H1 (cell line): ENCODE measurements around the gene CADM1. TPM values are rescaled to one million over a fixed set of nuclear protein-coding genes. Genes with fewer than 3 reads are reported as not detected.

ENCODE experiments used
- CTCF ChIA-PET: fragments of 300-600 bp; sonication (Branson Sonifier 250); formaldehyde crosslinking; loops from one replicate; lab custom pipeline; 2021; ENCODE audit not compliant: partially characterized antibody; lab: Charles Lee
- POLR2A ChIA-PET: fragments of 300-600 bp; sonication (Branson Sonifier 250); formaldehyde crosslinking; loops from one replicate; lab custom pipeline; 2021; ENCODE audit warnings: inconsistent platforms; ENCODE audit not compliant: partially characterized antibody; lab: Charles Lee
- DNase-seq, 2 experiments: peaks; one replicate each; pipeline versions ENCODE4 v3.0.0 to v3.0.0-alpha.2; 2010 to 2022; ENCODE audit warnings: low spot score in 2 of 2, low read depth in 1 of 2, mixed read lengths in 1 of 2
- FAIRE-seq: peaks from 2 replicates; lab custom pipeline; 2011; peaks lifted over from hg19 to GRCh38; lab: Jason Lieb, UNC
- H2AFZ ChIP-seq: 2 replicates; pipeline ENCODE4 v1.8.1; 2012; ENCODE audit warnings: low read length, inconsistent platforms
- H2AK5ac ChIP-seq: 2 replicates; pipeline ENCODE4 v1.6.1; 2013; ENCODE audit warnings: low read depth, low read length
- H2BK120ac ChIP-seq: replicated peaks from 2 replicates; pipeline ENCODE3; 2013; ENCODE audit warnings: low read depth, low read length, inconsistent platforms
- H2BK12ac ChIP-seq: 2 replicates; pipeline ENCODE4 v1.6.1; 2013; ENCODE audit warnings: low read depth, low read length
- H2BK15ac ChIP-seq: 2 replicates; pipeline ENCODE4 v1.6.1; 2013; ENCODE audit warnings: low read length
- H2BK20ac ChIP-seq: 2 replicates; pipeline ENCODE4 v1.6.1; 2013; ENCODE audit warnings: low read length
- H2BK5ac ChIP-seq: 2 replicates; pipeline ENCODE4 v1.6.1; 2013; ENCODE audit warnings: low read depth, low read length
- H3K14ac ChIP-seq: 2 replicates; pipeline ENCODE4 v1.6.1; 2013; ENCODE audit warnings: inconsistent platforms; ENCODE audit not compliant: insufficient read length
- H3K18ac ChIP-seq: 2 replicates; pipeline ENCODE4 v1.6.1; 2013; ENCODE audit warnings: low read length; ENCODE audit errors: extremely low read depth
- H3K23ac ChIP-seq: 2 replicates; pipeline ENCODE4 v1.6.1; 2013; ENCODE audit warnings: inconsistent platforms; ENCODE audit not compliant: insufficient read length
- H3K23me2 ChIP-seq: 2 replicates; pipeline ENCODE4 v1.6.1; 2013; ENCODE audit warnings: low read depth, low read length
- H3K27ac ChIP-seq: 2 replicates; pipeline ENCODE4 v1.6.1; 2011; ENCODE audit warnings: low read depth, low read length, inconsistent platforms
- H3K27me3 ChIP-seq, 4 experiments: replicated peaks in 1 of 4; 1 replicate in 1 of 4; 2 replicates in 3 of 4; pipeline versions ENCODE4 v1.6.1 to v1.8.1; 2011 to 2013; ENCODE audit warnings: low read length in 3 of 4, mild to moderate bottlenecking in 3 of 4, inconsistent platforms in 2 of 4, mixed read lengths in 2 of 4, moderate library complexity in 1 of 4; ENCODE audit not compliant: control insufficient read depth in 3 of 4, insufficient read depth in 3 of 4; ENCODE audit errors: extremely low read depth in 1 of 4
- H3K36me3 ChIP-seq, 4 experiments: 2 replicates each; pipeline versions ENCODE4 v1.6.1 to v1.8.1; 2011 to 2013; ENCODE audit warnings: mild to moderate bottlenecking in 4 of 4, low read length in 3 of 4, moderate library complexity in 2 of 4, control low read depth in 1 of 4, inconsistent platforms in 1 of 4; ENCODE audit not compliant: insufficient read depth in 4 of 4, control insufficient read depth in 2 of 4
- H3K4ac ChIP-seq: replicated peaks from 2 replicates; pipeline ENCODE3; 2013; ENCODE audit warnings: low read length, low read depth, mixed read lengths, inconsistent platforms; ENCODE audit not compliant: insufficient read length
- H3K4me1 ChIP-seq, 4 experiments: replicated peaks in 1 of 4; 1 replicate in 1 of 4; 2 replicates in 3 of 4; pipeline versions ENCODE4 v1.6.1 to v1.8.1; 2011 to 2013; ENCODE audit warnings: low read length in 3 of 4, inconsistent platforms in 2 of 4, mixed read lengths in 1 of 4; ENCODE audit not compliant: insufficient read depth in 4 of 4, control insufficient read depth in 3 of 4
- H3K4me2 ChIP-seq, 2 experiments: 2 replicates each; pipeline versions ENCODE4 v1.6.1 to v1.8.1; 2011 to 2013; ENCODE audit warnings: low read depth in 2 of 2, low read length in 2 of 2, control low read depth in 1 of 2, inconsistent platforms in 1 of 2, mild to moderate bottlenecking in 1 of 2; ENCODE audit not compliant: insufficient read depth in 1 of 2
- H3K4me3 ChIP-seq, 4 experiments: fragments of 200-600, 300-600 bp in 1 of 4; sonication (generic), shearing (Covaris generic), sonication (Bioruptor Twin) in 1 of 4; 2 replicates each; pipeline versions ENCODE4 v1.5.1 to v1.8.1; 2011 to 2016; ENCODE audit warnings: low read length in 4 of 4, low read depth in 3 of 4, control low read depth in 2 of 4, inconsistent platforms in 2 of 4, mild to moderate bottlenecking in 2 of 4, mixed read lengths in 1 of 4, moderate library complexity in 1 of 4; ENCODE audit not compliant: insufficient read depth in 2 of 4; ENCODE audit errors: extremely low read depth in 1 of 4
- H3K56ac ChIP-seq: replicated peaks from 2 replicates; pipeline ENCODE3; 2013; ENCODE audit warnings: low read depth, mild to moderate bottlenecking, mixed read lengths, low read length, inconsistent platforms; ENCODE audit not compliant: insufficient read length
- H3K79me1 ChIP-seq: 2 replicates; pipeline ENCODE4 v1.6.1; 2013; ENCODE audit warnings: low read depth, low read length, control low read depth
- H3K79me2 ChIP-seq, 2 experiments: 2 replicates each; pipeline versions ENCODE4 v1.6.1 to v1.8.1; 2012 to 2013; ENCODE audit warnings: low read length in 2 of 2, mild to moderate bottlenecking in 2 of 2, inconsistent platforms in 1 of 2; ENCODE audit not compliant: insufficient read depth in 2 of 2, control insufficient read depth in 1 of 2
- H3K9ac ChIP-seq, 4 experiments: replicated peaks in 1 of 4; 1 replicate in 1 of 4; 2 replicates in 3 of 4; pipeline versions ENCODE4 v1.6.1 to v1.8.1; 2011 to 2013; ENCODE audit warnings: low read depth in 3 of 4, low read length in 3 of 4, control low read depth in 2 of 4, mild to moderate bottlenecking in 2 of 4, moderate library complexity in 2 of 4, inconsistent platforms in 1 of 4; ENCODE audit errors: extremely low read depth in 1 of 4
- H3K9me3 ChIP-seq, 2 experiments: 2 replicates each; pipeline versions ENCODE4 v1.6.1 to v1.8.1; 2012 to 2013; ENCODE audit warnings: mild to moderate bottlenecking in 2 of 2, moderate library complexity in 2 of 2, control low read depth in 1 of 2, inconsistent platforms in 1 of 2, low read depth in 1 of 2, low read length in 1 of 2, mixed read lengths in 1 of 2; ENCODE audit not compliant: insufficient read depth in 2 of 2
- H4K20me1 ChIP-seq, 2 experiments: replicated peaks in 1 of 2; 2 replicates each; pipeline versions ENCODE3 to v1.8.1; 2011 to 2013; ENCODE audit warnings: inconsistent platforms in 2 of 2, low read length in 2 of 2, mild to moderate bottlenecking in 1 of 2; ENCODE audit not compliant: insufficient read depth in 2 of 2, control insufficient read depth in 1 of 2
- H4K5ac ChIP-seq: 2 replicates; pipeline ENCODE4 v1.6.1; 2013; ENCODE audit warnings: low read length, low read depth, mixed read lengths, inconsistent platforms; ENCODE audit not compliant: insufficient read length
- H4K8ac ChIP-seq: 2 replicates; pipeline ENCODE4 v1.8.0; 2013; ENCODE audit warnings: mild to moderate bottlenecking, moderate library complexity, low read length, inconsistent platforms; ENCODE audit not compliant: insufficient read depth; ENCODE audit errors: extremely low read depth
- H4K91ac ChIP-seq: replicated peaks from 2 replicates; pipeline ENCODE3; 2013; ENCODE audit warnings: low read length, mixed read lengths, inconsistent platforms; ENCODE audit not compliant: insufficient read length
- EGR1 ChIP-seq: IDR thresholded peaks from 2 replicates; pipeline ENCODE4 v1.6.1; 2011; ENCODE audit warnings: low read depth, low read length, borderline replicate concordance
- KDM4A ChIP-seq: IDR thresholded peaks from one replicate; pipeline ENCODE4 v1.7.1; 2012; ENCODE audit warnings: low read depth, mild to moderate bottlenecking, moderate library complexity, low read length, inconsistent platforms; ENCODE audit not compliant: severe bottlenecking
- WGBS, 2 experiments: shearing (Covaris generic) in 1 of 2; methylation state at CpG; one replicate each; pipeline versions ENCODE4 v1.1.6 to v1.1.7; 2013 to 2015; ENCODE audit warnings: low lambda C conversion rate in 2 of 2, mixed read lengths in 2 of 2, inconsistent platforms in 1 of 2, low coverage in 1 of 2, missing lambda C conversion rate in 1 of 2; ENCODE audit not compliant: insufficient replicate concordance in 2 of 2, insufficient coverage in 1 of 2, insufficient read length in 1 of 2; ENCODE audit errors: extremely low coverage in 1 of 2, missing lambda C conversion rate in 1 of 2; 5-methylcytosine and 5-hydroxymethylcytosine counted together
- polyA plus RNA-seq, 7 experiments: library from polyadenylated mRNA; depleted of rRNA in 3 of 7; stranded (reverse) in 5 of 7; unstranded in 2 of 7; fragments of >200 nt in 5 of 7; fragments of 200-250 nt in 2 of 7; gene quantifications; 1 replicate in 5 of 7; 2 replicates in 1 of 7; 4 replicates in 1 of 7; pipeline versions ENCODE4 v1.2.1 to v1.2.3, GENCODE V29; 2011 to 2013; ENCODE audit warnings: missing spikeins in 2 of 7, mixed read lengths in 2 of 7
- total RNA-seq: library from RNA; stranded (reverse); fragmentation: NEBNext Ultra II Directional; extraction: Animal tissue kit (Norgen Biotek cat#: 25700); gene quantifications from 2 replicates; pipeline ENCODE4 v1.2.1, GENCODE V29; 2021

Gene CADM1
- total and polyA plus RNA-seq, 2 of the 8 experiments (the other 6 are each of a cell fraction or from before 2014, with no cell fraction given) = 8.3 to 25.3 TPM

DNA sequence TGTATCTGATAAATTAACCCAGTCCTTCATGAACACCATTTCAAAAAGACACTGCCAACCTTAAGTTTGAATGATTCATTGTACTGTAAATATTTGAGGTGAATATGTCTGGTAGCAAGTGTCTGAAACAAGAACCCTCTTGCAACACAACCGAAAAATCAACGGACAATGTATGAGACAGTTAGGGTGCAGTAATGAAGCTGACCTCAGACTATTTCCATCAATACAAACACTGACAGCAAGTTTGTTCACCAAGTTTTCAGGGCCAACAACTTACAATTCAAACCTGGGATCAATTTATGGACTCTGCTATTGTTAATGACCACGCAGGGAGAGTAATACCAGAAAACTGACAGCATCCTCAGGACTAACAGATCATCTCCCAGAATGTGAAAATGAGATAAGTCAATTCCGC is 126.3 kb downstream of the CADM1 start:
- H3K4ac ChIP-seq = no peak overlapping the region
- no peak overlapping the region for H2BK120ac ChIP-seq
- H3K79me2 ChIP-seq = no peaks in the 10 kb centered on the region
- H3K36me3 ChIP-seq = no peaks in the 10 kb centered on the region
- H3K14ac ChIP-seq = no peak overlapping the region
- H2BK12ac ChIP-seq = no peak overlapping the region
- no peak overlapping the region for H4K91ac ChIP-seq
- DNase-seq (no peak), FAIRE-seq (no peak)
- H3K9ac ChIP-seq = no peak overlapping the region
- no peak overlapping the region for H2BK20ac ChIP-seq
- H3K23ac ChIP-seq = no peak overlapping the region
- no peak overlapping the region for H2BK15ac ChIP-seq
- no peaks in the 10 kb centered on the region for H3K9me3 ChIP-seq
- H4K5ac ChIP-seq = no peak overlapping the region
- H3K4me1 ChIP-seq = no peaks in the 10 kb centered on the region
- no peak overlapping the region for H3K27ac ChIP-seq
- H4K20me1 ChIP-seq = no peaks in the 10 kb centered on the region
- H3K27me3 ChIP-seq = no peaks in the 10 kb centered on the region
- no peak overlapping the region for H3K56ac ChIP-seq
- no peak overlapping the region for H4K8ac ChIP-seq
- ChIA-PET CTCF (interaction anchor here (0.6 kb wide), 1 partner anchor 165 kb away, joined by 3 read pairs; no protein-coding TSS in a partner anchor), POLR2A (no interaction called here)
- H2AFZ ChIP-seq = no peak overlapping the region
- H3K18ac ChIP-seq = no peak overlapping the region
- H3K4me3 ChIP-seq = no peak overlapping the region
- H2BK5ac ChIP-seq = no peak overlapping the region
- 84% methylated on average over 4 of the region's 4 CpGs; no CpG with 5 or more reads in 1 of the 2 experiments for WGBS, 2 experiments
- no peak overlapping the region for H3K4me2 ChIP-seq
- no peaks in the 10 kb centered on the region for H3K23me2 ChIP-seq
- H3K79me1 ChIP-seq = no peaks in the 10 kb centered on the region
- no peak overlapping the region for H2AK5ac ChIP-seq
- TF ChIP-seq KDM4A = no peak
- TF ChIP-seq EGR1 = no peak
